T-cell (primary cell): ENCODE results near the gene CALCB. TPM values are rescaled to one million over a fixed set of nuclear protein-coding genes. Genes with fewer than 3 reads are reported as not detected.
"Not testable (repeated sequence)": the region's sequence is repeated elsewhere in the genome, so short reads cannot be mapped to it uniquely, and the experiment has no call there.

ENCODE experiments used
- ATAC-seq, 4 experiments: fragments of 200-7000 bp in 3 of 4; fragments of 150-1000 bp in 1 of 4; cut with Tn5 transposase; replicated peaks in 1 of 4; 1 replicate in 3 of 4; 2 replicates in 1 of 4; pipeline ENCODE4 v1.10.0; 2021; ENCODE audit warnings: moderate library complexity in 3 of 4, mild to moderate bottlenecking in 2 of 4, moderate number of reproducible peaks in 1 of 4
- CTCF ChIA-PET, 2 donors: fragments of 300-600 bp; sonication (Branson Sonifier 250); formaldehyde crosslinking; loops; one replicate each; lab custom pipeline; 2022; ENCODE audit warnings: antibody characterized with exemption in 2 of 2; lab: Charles Lee
- POLR2A ChIA-PET, 2 donors: fragments of 300-600 bp; sonication (Branson Sonifier 250); formaldehyde crosslinking; loops; one replicate each; lab custom pipeline; 2022; ENCODE audit warnings: antibody characterized with exemption in 2 of 2; lab: Charles Lee
- DNase-seq, 35 experiments: peaks; one replicate each; pipeline versions ENCODE4 v3.0.0 to v3.0.0-alpha.2; 2013 to 2023
- H3K27ac ChIP-seq: one replicate; pipeline ENCODE4 v1.5.1; 2013; ENCODE audit warnings: low read length
- H3K27me3 ChIP-seq, 2 experiments: replicated peaks in 1 of 2; 1 replicate in 1 of 2; 2 replicates in 1 of 2; pipeline versions ENCODE4 v1.6.1 to v1.7.0; 2013; ENCODE audit warnings: low read length in 1 of 2, mixed read lengths in 1 of 2; ENCODE audit not compliant: control insufficient read depth in 2 of 2, insufficient read depth in 2 of 2; ENCODE audit errors: extremely low read depth in 1 of 2
- H3K36me3 ChIP-seq, 2 donors: 1 replicate in 1 of 2; 2 replicates in 1 of 2; pipeline versions ENCODE4 v1.6.1 to v1.7.0; 2013; ENCODE audit warnings: low read length in 1 of 2; ENCODE audit not compliant: control insufficient read depth in 2 of 2, insufficient read depth in 1 of 2; ENCODE audit errors: extremely low read depth in 1 of 2
- H3K4me1 ChIP-seq, 2 experiments: 1 replicate in 1 of 2; 2 replicates in 1 of 2; pipeline versions ENCODE4 v1.6.1 to v1.7.0; 2013; ENCODE audit warnings: low read length in 2 of 2, mixed read lengths in 1 of 2; ENCODE audit not compliant: insufficient read depth in 2 of 2, control insufficient read depth in 1 of 2; ENCODE audit errors: extremely low read depth in 1 of 2
- H3K4me3 ChIP-seq, 2 donors: 1 replicate in 1 of 2; 2 replicates in 1 of 2; pipeline versions ENCODE4 v1.5.1 to v1.7.0; 2013; ENCODE audit warnings: mild to moderate bottlenecking in 2 of 2, low read length in 1 of 2, moderate library complexity in 1 of 2; ENCODE audit not compliant: control insufficient read depth in 1 of 2; ENCODE audit errors: extremely low read depth in 1 of 2
- H3K9me3 ChIP-seq: 2 replicates; pipeline ENCODE4 v1.7.0; 2013
- H3K27ac Mint-ChIP-seq, 2 donors: one replicate each; pipeline ENCODE4 v1.8.0; 2020 to 2021; ENCODE audit warnings: mild to moderate bottlenecking in 2 of 2, mixed read lengths in 2 of 2
- H3K27me3 Mint-ChIP-seq, 2 donors: one replicate each; pipeline ENCODE4 v1.8.0; 2021 to 2022; ENCODE audit warnings: mixed read lengths in 2 of 2
- H3K36me3 Mint-ChIP-seq: one replicate; pipeline ENCODE4 v1.8.0; 2021; ENCODE audit warnings: mixed read lengths
- H3K4me1 Mint-ChIP-seq, 3 donors: one replicate each; pipeline ENCODE4 v1.8.0; 2020 to 2022; ENCODE audit warnings: mixed read lengths in 3 of 3, mild to moderate bottlenecking in 1 of 3
- H3K4me3 Mint-ChIP-seq, 3 donors: one replicate each; pipeline ENCODE4 v1.8.0; 2020 to 2022; ENCODE audit warnings: mild to moderate bottlenecking in 3 of 3, mixed read lengths in 3 of 3, moderate library complexity in 3 of 3
- H3K9me3 Mint-ChIP-seq, 3 donors: one replicate each; pipeline ENCODE4 v1.8.0; 2020 to 2022; ENCODE audit warnings: mixed read lengths in 3 of 3
- WGBS: methylation state at CpG from one replicate; pipeline ENCODE4 v1.1.5; 2013; ENCODE audit warnings: missing lambda C conversion rate; ENCODE audit not compliant: insufficient coverage; 5-methylcytosine and 5-hydroxymethylcytosine counted together
- total RNA-seq, 35 experiments: library from RNA in 6 of 35; stranded (reverse) in 6 of 35; fragments of 120-200 nt in 1 of 35; gene quantifications; one replicate each; pipeline versions ENCODE4 v1.2.1 to v1.2.4 and lab custom pipeline; 2013 to 2026

The CALCB gene
- total RNA-seq, 5 donors from 2014 or later (not counting 1 experiment from before 2014, with no cell fraction given): 0.58 to 1.0 (median 0.72) TPM

GRCh38 chr11:15055620-15056356 is 17.6 kb upstream of the CALCB start:
- WGBS: 67% methylated on average over 3 of the region's 3 CpGs

GRCh38 chr11:15057329-15057728 is 16.1 kb upstream of the CALCB start:
- Histone ChIP-seq H3K9me3 (no peaks in the 10 kb centered on the region), H3K27me3 (no peaks in the 10 kb centered on the region), H3K27ac (no peak overlapping the region), H3K36me3 (no peaks in the 10 kb centered on the region), H3K4me1 (no peaks in the 10 kb centered on the region), H3K4me3 (no peak overlapping the region)
- no CpG with 5 or more reads among the region's 1 CpG for WGBS
- no peaks in the 10 kb centered on the region for H3K4me1 Mint-ChIP-seq
- CTCF ChIA-PET: no interaction called here
- H3K27ac Mint-ChIP-seq: no peak overlapping the region
- H3K27me3 Mint-ChIP-seq: peaks cover 12 to 24% of the 10 kb centered on the region in 2 donors
- POLR2A ChIA-PET: no interaction called here
- H3K36me3 Mint-ChIP-seq: no peaks in the 10 kb centered on the region
- no peak for DNase-seq
- H3K4me3 Mint-ChIP-seq: no peak overlapping the region
- no peak for ATAC-seq
- no peaks in the 10 kb centered on the region for H3K9me3 Mint-ChIP-seq

More at GRCh38 chr11:15055620-15056356, 17.6 kb upstream of the CALCB start:
- DNase-seq (no peak), ATAC-seq (no peak)
- Histone ChIP-seq H3K27me3 (no peaks in the 10 kb centered on the region), H3K9me3 (no peaks in the 10 kb centered on the region), H3K27ac (no peak overlapping the region), H3K4me3 (no peak overlapping the region), H3K4me1 (no peaks in the 10 kb centered on the region), H3K36me3 (no peaks in the 10 kb centered on the region)
- CTCF ChIA-PET: no interaction called here
- H3K27ac Mint-ChIP-seq: no peak overlapping the region
- no peaks in the 10 kb centered on the region for H3K4me1 Mint-ChIP-seq
- no peaks in the 10 kb centered on the region for H3K36me3 Mint-ChIP-seq
- H3K27me3 Mint-ChIP-seq: peaks cover 14 to 24% of the 10 kb centered on the region in 2 donors
- POLR2A ChIA-PET: no interaction called here
- H3K4me3 Mint-ChIP-seq: no peak overlapping the region
- no peaks in the 10 kb centered on the region for H3K9me3 Mint-ChIP-seq

- WGBS: 100% methylated on average over 1 of the region's 2 CpGs
- ChIA-PET POLR2A (interaction anchor here in 1 of 2 donors (0.7 kb wide), 1 partner anchor 112 kb away, joined by 3 read pairs; no protein-coding TSS in a partner anchor), CTCF (no interaction called here)
- peaks cover 18 to 31% of the 10 kb centered on the region in 2 donors for H3K27me3 Mint-ChIP-seq
- no peaks in the 10 kb centered on the region for H3K4me1 Mint-ChIP-seq
- no peak overlapping the region for H3K4me3 Mint-ChIP-seq
- H3K27ac Mint-ChIP-seq: no peak overlapping the region
- Histone ChIP-seq H3K4me3 (no peak overlapping the region), H3K9me3 (no peaks in the 10 kb centered on the region), H3K36me3 (no peaks in the 10 kb centered on the region), H3K27me3 (no peaks in the 10 kb centered on the region), H3K4me1 (no peaks in the 10 kb centered on the region), H3K27ac (no peak overlapping the region)
- H3K36me3 Mint-ChIP-seq: no peaks in the 10 kb centered on the region
- no peaks in the 10 kb centered on the region for H3K9me3 Mint-ChIP-seq
- no peak for ATAC-seq
- no peak for DNase-seq
Measured at GRCh38 chr11:15059132-15059915, 14.1 kb upstream of the CALCB start.

GRCh38 chr11:15062599-15062998 is 10.8 kb upstream of the CALCB start:
- POLR2A ChIA-PET: no interaction called here
- no peak overlapping the region for H3K4me3 ChIP-seq
- WGBS: 94% methylated on average over 2 of the region's 9 CpGs
- H3K9me3 ChIP-seq: no peaks in the 10 kb centered on the region
- H3K4me1 ChIP-seq: no peaks in the 10 kb centered on the region
- DNase-seq: no peak
- CTCF ChIA-PET: no interaction called here
- Mint-ChIP-seq H3K4me1 (no peaks in the 10 kb centered on the region), H3K27me3 (peaks cover 13 to 34% of the 10 kb centered on the region in 2 donors), H3K9me3 (no peaks in the 10 kb centered on the region), H3K4me3 (no peak overlapping the region), H3K27ac (no peak overlapping the region), H3K36me3 (no peaks in the 10 kb centered on the region)
- no peak overlapping the region for H3K27ac ChIP-seq
- H3K27me3 ChIP-seq: no peaks in the 10 kb centered on the region
- no peak for ATAC-seq
- no peaks in the 10 kb centered on the region for H3K36me3 ChIP-seq

GRCh38 chr11:15069751-15070150 is 3.6 kb upstream of the CALCB start:
- not testable (repeated sequence) for H3K4me3 Mint-ChIP-seq

DNA sequence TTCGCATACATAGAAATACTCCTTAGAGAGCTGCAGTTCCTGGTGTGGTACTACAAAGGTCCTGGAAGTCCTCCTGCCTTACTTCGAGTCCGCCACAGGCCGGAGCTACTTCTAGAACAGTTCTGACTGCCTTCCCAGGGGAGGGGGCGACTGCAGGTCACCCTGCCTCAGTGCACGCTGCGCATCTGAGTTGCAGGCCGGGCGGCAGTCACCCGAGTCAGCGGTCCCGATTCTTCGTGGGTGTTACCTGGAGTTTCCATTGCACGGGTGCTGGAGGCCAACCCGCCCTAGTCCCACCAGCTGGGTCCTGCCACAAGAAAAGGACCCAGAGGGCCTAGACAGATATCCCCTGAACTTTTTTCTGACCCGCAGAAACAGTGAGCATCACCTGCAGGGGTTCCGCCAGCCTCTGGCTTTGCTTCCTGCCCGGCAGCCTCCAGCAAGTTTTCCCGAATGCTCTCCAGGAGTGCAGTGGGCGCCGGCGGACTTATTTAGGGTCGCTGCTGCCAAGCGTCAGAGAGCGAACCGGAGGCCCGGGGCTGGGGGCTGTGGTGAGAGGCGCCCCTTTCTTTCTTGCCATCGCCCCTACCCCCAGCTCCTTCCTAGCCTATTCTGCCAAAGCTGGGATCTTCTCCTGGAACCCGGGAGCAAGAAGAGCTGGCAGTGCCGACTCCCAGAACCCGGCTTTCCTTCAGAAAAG is 1.7 kb upstream of the CALCB start:
- H3K4me3 Mint-ChIP-seq: peak overlapping the region in 1 of 3 donors; percentile 28
- no peak for DNase-seq
- WGBS: 88% methylated on average over 27 of the region's 32 CpGs
- H3K27ac ChIP-seq: no peak overlapping the region
- peaks cover 15 to 28% of the 10 kb centered on the region in 2 donors for H3K27me3 Mint-ChIP-seq
- no peaks in the 10 kb centered on the region for H3K36me3 Mint-ChIP-seq
- no peak overlapping the region for H3K27ac Mint-ChIP-seq
- peaks cover 6 to 21% (median 7%) of the 10 kb centered on the region in 3 donors for H3K9me3 Mint-ChIP-seq
- H3K4me1 Mint-ChIP-seq: peaks cover 16 to 22% (median 19%) of the 10 kb centered on the region in 3 donors
- no peaks in the 10 kb centered on the region for H3K36me3 ChIP-seq
- peaks cover 3 to 23% of the 10 kb centered on the region in 2 experiments for H3K4me1 ChIP-seq
- no peak overlapping the region for H3K4me3 ChIP-seq
- H3K27me3 ChIP-seq: peaks cover 0 to 38% of the 10 kb centered on the region in 2 experiments
- ATAC-seq: no peak
- ChIA-PET CTCF (no interaction called here), POLR2A (no interaction called here)
- no peaks in the 10 kb centered on the region for H3K9me3 ChIP-seq

More at GRCh38 chr11:15069751-15070150, 3.6 kb upstream of the CALCB start:
- H3K27ac Mint-ChIP-seq, H3K36me3 Mint-ChIP-seq, H3K36me3 ChIP-seq, ATAC-seq, H3K9me3 ChIP-seq, POLR2A ChIA-PET, H3K4me3 ChIP-seq, H3K27ac ChIP-seq, DNase-seq, CTCF ChIA-PET: not testable (repeated sequence)
- peaks cover 26 to 30% of the 10 kb centered on the region in 2 donors for H3K27me3 Mint-ChIP-seq
- H3K9me3 Mint-ChIP-seq: peaks cover 6 to 21% (median 7%) of the 10 kb centered on the region in 3 donors
- peaks cover 16 to 20% (median 16%) of the 10 kb centered on the region in 3 donors for H3K4me1 Mint-ChIP-seq
- 100% methylated on average over 2 of the region's 7 CpGs for WGBS
- Histone ChIP-seq H3K4me1 (peaks cover 3 to 18% of the 10 kb centered on the region in 2 experiments), H3K27me3 (peaks cover 0 to 34% of the 10 kb centered on the region in 2 experiments)
